ENCODE results near the gene ACVR1B.
A peak's percentile ranks its signal among the peaks of the same experiment; 100 is the strongest.

ACVR1B gene

GRCh38 chr12:51913071-51914033 lies 38.1 kb upstream of the ACVR1B start:
- no peak overlapping the region for H3K4me3 Mint-ChIP-seq
- no peaks in the 10 kb centered on the region for H3K9me3 Mint-ChIP-seq
- H3K27me3 Mint-ChIP-seq: peaks cover 21% of the 10 kb centered on the region
- no peaks in the 10 kb centered on the region for H3K4me1 Mint-ChIP-seq (ENCODE audit: low read depth)
- H3K27ac Mint-ChIP-seq: no peak overlapping the region
- H3K36me3 Mint-ChIP-seq (ENCODE audit: low read depth): no peaks in the 10 kb centered on the region

GRCh38 chr12:51914034-51914923 lies 37.2 kb upstream of the ACVR1B start:
- no peaks in the 10 kb centered on the region for H3K36me3 Mint-ChIP-seq (ENCODE audit: low read depth)
- H3K27ac Mint-ChIP-seq: no peak overlapping the region
- H3K9me3 Mint-ChIP-seq: no peaks in the 10 kb centered on the region
- peaks cover 12% of the 10 kb centered on the region for H3K27me3 Mint-ChIP-seq
- no peak overlapping the region for H3K4me3 Mint-ChIP-seq
- no peaks in the 10 kb centered on the region for H3K4me1 Mint-ChIP-seq (ENCODE audit: low read depth)

- H3K36me3 Mint-ChIP-seq (ENCODE audit: low read depth): no peaks in the 10 kb centered on the region
- H3K27me3 Mint-ChIP-seq: peaks cover 8% of the 10 kb centered on the region
- H3K27ac Mint-ChIP-seq: no peak overlapping the region
- no peaks in the 10 kb centered on the region for H3K9me3 Mint-ChIP-seq
- no peak overlapping the region for H3K4me3 Mint-ChIP-seq
- no peaks in the 10 kb centered on the region for H3K4me1 Mint-ChIP-seq (ENCODE audit: low read depth)
Measured at GRCh38 chr12:51915003-51915625, 36.4 kb upstream of the ACVR1B start.

- Mint-ChIP-seq H3K4me1 (ENCODE audit: low read depth) (no peaks in the 10 kb centered on the region), H3K27ac (no peak overlapping the region), H3K36me3 (ENCODE audit: low read depth) (no peaks in the 10 kb centered on the region), H3K4me3 (no peak overlapping the region), H3K9me3 (no peaks in the 10 kb centered on the region), H3K27me3 (peaks cover 7% of the 10 kb centered on the region)
Measured at GRCh38 chr12:51915951-51916350, 35.5 kb upstream of the ACVR1B start.

GRCh38 chr12:51917041-51917590 lies 34.4 kb upstream of the ACVR1B start:
- no peaks in the 10 kb centered on the region for H3K4me1 Mint-ChIP-seq (ENCODE audit: low read depth)
- no peaks in the 10 kb centered on the region for H3K9me3 Mint-ChIP-seq
- H3K36me3 Mint-ChIP-seq (ENCODE audit: low read depth): no peaks in the 10 kb centered on the region
- H3K27ac Mint-ChIP-seq: no peak overlapping the region
- no peak overlapping the region for H3K4me3 Mint-ChIP-seq
- no peaks in the 10 kb centered on the region for H3K27me3 Mint-ChIP-seq

- Mint-ChIP-seq H3K27ac (no peak overlapping the region), H3K4me1 (ENCODE audit: low read depth) (peaks cover 2% of the 10 kb centered on the region), H3K27me3 (no peaks in the 10 kb centered on the region), H3K4me3 (no peak overlapping the region), H3K9me3 (no peaks in the 10 kb centered on the region), H3K36me3 (ENCODE audit: low read depth) (no peaks in the 10 kb centered on the region)
Measured at GRCh38 chr12:51917746-51918453, 33.6 kb upstream of the ACVR1B start.

- Mint-ChIP-seq H3K27ac (no peak overlapping the region), H3K4me3 (no peak overlapping the region), H3K9me3 (no peaks in the 10 kb centered on the region), H3K4me1 (ENCODE audit: low read depth) (peaks cover 10% of the 10 kb centered on the region), H3K27me3 (peaks cover 4% of the 10 kb centered on the region), H3K36me3 (ENCODE audit: low read depth) (no peaks in the 10 kb centered on the region)
Measured at GRCh38 chr12:51920046-51920445, 31.5 kb upstream of the ACVR1B start.

GRCh38 chr12:51921017-51921725 lies 30.3 kb upstream of the ACVR1B start:
- H3K4me1 Mint-ChIP-seq (ENCODE audit: low read depth): peaks cover 10% of the 10 kb centered on the region
- H3K36me3 Mint-ChIP-seq (ENCODE audit: low read depth): no peaks in the 10 kb centered on the region
- H3K27me3 Mint-ChIP-seq: peaks cover 4% of the 10 kb centered on the region
- no peak overlapping the region for H3K4me3 Mint-ChIP-seq
- no peak overlapping the region for H3K27ac Mint-ChIP-seq
- no peaks in the 10 kb centered on the region for H3K9me3 Mint-ChIP-seq

- Mint-ChIP-seq H3K36me3 (ENCODE audit: low read depth) (no peaks in the 10 kb centered on the region), H3K27ac (no peak overlapping the region), H3K4me3 (no peak overlapping the region), H3K9me3 (no peaks in the 10 kb centered on the region), H3K27me3 (peaks cover 4% of the 10 kb centered on the region), H3K4me1 (ENCODE audit: low read depth) (peaks cover 10% of the 10 kb centered on the region)
Measured at GRCh38 chr12:51922146-51922545, 29.4 kb upstream of the ACVR1B start.

GRCh38 chr12:51922762-51923505 lies 28.6 kb upstream of the ACVR1B start:
- H3K4me1 Mint-ChIP-seq (ENCODE audit: low read depth): peaks cover 10% of the 10 kb centered on the region
- H3K36me3 Mint-ChIP-seq (ENCODE audit: low read depth): no peaks in the 10 kb centered on the region
- H3K27ac Mint-ChIP-seq: no peak overlapping the region
- H3K9me3 Mint-ChIP-seq: no peaks in the 10 kb centered on the region
- peaks cover 4% of the 10 kb centered on the region for H3K27me3 Mint-ChIP-seq
- no peak overlapping the region for H3K4me3 Mint-ChIP-seq

- H3K4me3 Mint-ChIP-seq: no peak overlapping the region
Measured at GRCh38 chr12:51923506-51924365, 27.8 kb upstream of the ACVR1B start.

GRCh38 chr12:51924551-51925319 lies 26.8 kb upstream of the ACVR1B start:
- H3K9me3 Mint-ChIP-seq: no peaks in the 10 kb centered on the region
- H3K4me1 Mint-ChIP-seq (ENCODE audit: low read depth): peaks cover 10% of the 10 kb centered on the region
- peaks cover 4% of the 10 kb centered on the region for H3K27me3 Mint-ChIP-seq
- no peak overlapping the region for H3K27ac Mint-ChIP-seq
- no peak overlapping the region for H3K4me3 Mint-ChIP-seq
- no peaks in the 10 kb centered on the region for H3K36me3 Mint-ChIP-seq (ENCODE audit: low read depth)

More at GRCh38 chr12:51923506-51924365, 27.8 kb upstream of the ACVR1B start:
- Mint-ChIP-seq H3K27ac (peak overlapping the region; percentile 21), H3K9me3 (no peaks in the 10 kb centered on the region), H3K4me1 (ENCODE audit: low read depth) (peaks cover 10% of the 10 kb centered on the region), H3K27me3 (peaks cover 4% of the 10 kb centered on the region), H3K36me3 (ENCODE audit: low read depth) (no peaks in the 10 kb centered on the region)
